ENCODE results near the gene WDR77. TPM values are rescaled to one million over a fixed set of nuclear protein-coding genes. Genes with fewer than 3 reads are reported as not detected.
A peak's percentile ranks its signal among the peaks of the same experiment; 100 is the strongest.

Gene WDR77
- 39.6 TPM for total RNA-seq (ENCODE audit: unreplicated experiment)
- long read RNA-seq, transcript WDR77-201 (10 exons, 2,576 nt), result major isoform, 40 of 50 reads
- long read RNA-seq, partial matches to known transcripts, result 3 of 50 reads
- long read RNA-seq, other reads (novel, unspliced or antisense), result 7 of 50 reads

GRCh38 chr1:111448918-111449702, at the start of gene WDR77, which contains the start of gene ATP5PB:
TSS of gene WDR77 (minus strand) at chr1:111449256. CDS start at chr1:111449169, 87 bp downstream.
TSS of gene ATP5PB (plus strand) at chr1:111449464. CDS start at chr1:111449542, 78 bp downstream.
- Mint-ChIP-seq H3K9me3 (ENCODE audit: unreplicated experiment) (peaks cover 5% of the 10 kb centered on the region), H3K36me3 (ENCODE audit: unreplicated experiment) (no peaks in the 10 kb centered on the region)
- TF ChIP-seq, protein P1, sequence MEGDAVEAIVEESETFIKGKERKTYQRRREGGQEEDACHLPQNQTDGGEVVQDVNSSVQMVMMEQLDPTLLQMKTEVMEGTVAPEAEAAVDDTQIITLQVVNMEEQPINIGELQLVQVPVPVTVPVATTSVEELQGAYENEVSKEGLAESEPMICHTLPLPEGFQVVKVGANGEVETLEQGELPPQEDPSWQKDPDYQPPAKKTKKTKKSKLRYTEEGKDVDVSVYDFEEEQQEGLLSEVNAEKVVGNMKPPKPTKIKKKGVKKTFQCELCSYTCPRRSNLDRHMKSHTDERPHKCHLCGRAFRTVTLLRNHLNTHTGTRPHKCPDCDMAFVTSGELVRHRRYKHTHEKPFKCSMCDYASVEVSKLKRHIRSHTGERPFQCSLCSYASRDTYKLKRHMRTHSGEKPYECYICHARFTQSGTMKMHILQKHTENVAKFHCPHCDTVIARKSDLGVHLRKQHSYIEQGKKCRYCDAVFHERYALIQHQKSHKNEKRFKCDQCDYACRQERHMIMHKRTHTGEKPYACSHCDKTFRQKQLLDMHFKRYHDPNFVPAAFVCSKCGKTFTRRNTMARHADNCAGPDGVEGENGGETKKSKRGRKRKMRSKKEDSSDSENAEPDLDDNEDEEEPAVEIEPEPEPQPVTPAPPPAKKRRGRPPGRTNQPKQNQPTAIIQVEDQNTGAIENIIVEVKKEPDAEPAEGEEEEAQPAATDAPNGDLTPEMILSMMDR (IDR thresholded peaks at IDR 0.05; ENCODE audit: partially characterized antibody, unreplicated experiment), result no peak

GRCh38 chr1:111497592-111497991, 48.5 kb upstream of the WDR77 start:
- TF ChIP-seq, protein P1 (IDR thresholded peaks at IDR 0.05; ENCODE audit: partially characterized antibody, unreplicated experiment), result no peak
- Mint-ChIP-seq H3K4me1 (ENCODE audit: low read depth, unreplicated experiment) (no peaks in the 10 kb centered on the region), H3K27me3 (ENCODE audit: unreplicated experiment) (no peaks in the 10 kb centered on the region), H3K27ac (ENCODE audit: unreplicated experiment) (no peak overlapping the region), H3K9me3 (ENCODE audit: unreplicated experiment) (no peaks in the 10 kb centered on the region), H3K36me3 (ENCODE audit: unreplicated experiment) (no peaks in the 10 kb centered on the region), H3K4me3 (ENCODE audit: unreplicated experiment) (no peak overlapping the region)
- no peak for DNase-seq

More at GRCh38 chr1:111448918-111449702, at the start of gene WDR77, which contains the start of gene ATP5PB:
- Mint-ChIP-seq H3K27ac (ENCODE audit: unreplicated experiment) (peak within 1 kb of the TSS; percentile 100), H3K4me1 (ENCODE audit: low read depth, unreplicated experiment) (peaks cover 18% of the 10 kb centered on the region), H3K27me3 (ENCODE audit: unreplicated experiment) (peaks cover 4% of the 10 kb centered on the region), H3K4me3 (ENCODE audit: unreplicated experiment) (peak within 1 kb of the TSS; percentile 99)
- peak; percentile 95 for DNase-seq

DNA sequence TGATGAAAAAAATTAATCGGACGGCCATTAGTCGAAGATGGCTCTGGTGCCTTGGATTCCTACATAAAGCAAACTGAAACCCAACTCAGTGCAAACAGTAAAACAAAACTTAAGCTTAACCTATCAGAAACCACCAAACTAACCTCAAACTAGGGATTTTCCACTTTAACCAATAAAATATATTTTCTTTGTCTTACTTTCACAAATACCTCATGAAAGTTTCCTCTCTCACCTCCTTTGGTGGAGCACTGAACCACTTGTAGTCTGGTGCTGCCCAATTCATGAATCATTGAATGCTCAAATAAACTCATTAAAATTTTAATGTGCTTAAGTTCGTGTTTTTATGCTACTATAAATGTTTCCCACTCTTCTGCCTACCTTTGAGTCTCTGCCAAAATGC, 47.3 kb upstream of the WDR77 start:
- TF ChIP-seq, protein P1 (IDR thresholded peaks at IDR 0.05; ENCODE audit: partially characterized antibody, unreplicated experiment), result no peak
- no peaks in the 10 kb centered on the region for H3K36me3 Mint-ChIP-seq (ENCODE audit: unreplicated experiment)
- no peaks in the 10 kb centered on the region for H3K27me3 Mint-ChIP-seq (ENCODE audit: unreplicated experiment)
- H3K4me3 Mint-ChIP-seq (ENCODE audit: unreplicated experiment), result no peak overlapping the region
- H3K9me3 Mint-ChIP-seq (ENCODE audit: unreplicated experiment), result no peaks in the 10 kb centered on the region
- H3K27ac Mint-ChIP-seq (ENCODE audit: unreplicated experiment), result no peak overlapping the region
- H3K4me1 Mint-ChIP-seq (ENCODE audit: low read depth, unreplicated experiment), result no peaks in the 10 kb centered on the region
- no peak for DNase-seq

- Mint-ChIP-seq H3K4me3 (ENCODE audit: unreplicated experiment) (no peak overlapping the region), H3K27ac (ENCODE audit: unreplicated experiment) (no peak overlapping the region), H3K36me3 (ENCODE audit: unreplicated experiment) (no peaks in the 10 kb centered on the region), H3K4me1 (ENCODE audit: low read depth, unreplicated experiment) (no peaks in the 10 kb centered on the region), H3K9me3 (ENCODE audit: unreplicated experiment) (no peaks in the 10 kb centered on the region), H3K27me3 (ENCODE audit: unreplicated experiment) (no peaks in the 10 kb centered on the region)
- no peak for DNase-seq
- TF ChIP-seq, protein P1 (IDR thresholded peaks at IDR 0.05; ENCODE audit: partially characterized antibody, unreplicated experiment), result no peak
These were observed 42.0 kb upstream of the WDR77 start for GRCh38 chr1:111491070-111491469.

DNA sequence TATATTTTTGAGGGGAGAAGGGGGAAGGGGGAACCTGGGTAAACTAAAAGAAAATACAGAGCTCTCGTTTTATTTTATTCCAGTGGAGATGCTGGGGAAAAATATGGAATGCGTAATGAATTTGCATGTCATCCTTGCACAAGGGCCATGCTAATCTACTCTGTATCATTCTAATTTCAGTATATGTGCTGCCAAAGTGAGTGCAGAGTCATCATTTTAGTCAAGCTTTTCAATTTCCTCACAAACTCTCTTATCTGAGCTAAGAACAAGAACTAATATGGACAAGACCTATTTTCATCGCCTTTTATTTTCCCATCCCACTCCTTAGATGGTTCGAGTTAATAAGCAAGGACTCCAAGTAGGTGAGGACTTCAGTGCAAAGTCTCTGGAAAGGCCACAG, 41.2 kb upstream of the WDR77 start:
- H3K4me1 Mint-ChIP-seq (ENCODE audit: low read depth, unreplicated experiment), result no peaks in the 10 kb centered on the region
- no peak for DNase-seq
- H3K27ac Mint-ChIP-seq (ENCODE audit: unreplicated experiment), result no peak overlapping the region
- H3K36me3 Mint-ChIP-seq (ENCODE audit: unreplicated experiment), result no peaks in the 10 kb centered on the region
- H3K9me3 Mint-ChIP-seq (ENCODE audit: unreplicated experiment), result no peaks in the 10 kb centered on the region
- H3K4me3 Mint-ChIP-seq (ENCODE audit: unreplicated experiment), result no peak overlapping the region
- TF ChIP-seq, protein P1 (IDR thresholded peaks at IDR 0.05; ENCODE audit: partially characterized antibody, unreplicated experiment), result no peak
- no peaks in the 10 kb centered on the region for H3K27me3 Mint-ChIP-seq (ENCODE audit: unreplicated experiment)

Measured in glutamatergic neuron (in vitro differentiated cells).